Measurements from ENCODE around the gene GDPD5.

GDPD5 gene

DNA sequence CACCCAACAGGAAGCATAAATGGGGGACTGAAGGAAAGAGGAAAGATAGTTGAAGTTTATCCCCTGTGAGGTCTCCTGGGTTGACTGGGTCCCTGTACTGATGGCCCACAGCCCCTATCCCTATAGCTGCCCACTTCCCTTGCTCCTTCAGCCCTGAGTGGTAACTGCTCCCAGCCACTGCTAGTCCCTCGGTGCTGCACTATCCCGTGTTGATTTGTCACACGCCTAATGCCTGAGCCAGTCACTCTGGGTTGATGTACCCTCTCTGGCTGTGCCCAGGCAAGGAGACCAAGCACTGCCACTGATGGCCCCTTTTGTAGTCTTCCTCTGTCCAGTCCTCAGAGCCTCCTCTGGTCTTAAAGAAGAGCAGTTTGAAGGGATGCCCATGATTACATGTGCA lies 9.6 kb downstream of the GDPD5 start:
- DNase-seq (ENCODE audit: low read depth), result no peak

DNA sequence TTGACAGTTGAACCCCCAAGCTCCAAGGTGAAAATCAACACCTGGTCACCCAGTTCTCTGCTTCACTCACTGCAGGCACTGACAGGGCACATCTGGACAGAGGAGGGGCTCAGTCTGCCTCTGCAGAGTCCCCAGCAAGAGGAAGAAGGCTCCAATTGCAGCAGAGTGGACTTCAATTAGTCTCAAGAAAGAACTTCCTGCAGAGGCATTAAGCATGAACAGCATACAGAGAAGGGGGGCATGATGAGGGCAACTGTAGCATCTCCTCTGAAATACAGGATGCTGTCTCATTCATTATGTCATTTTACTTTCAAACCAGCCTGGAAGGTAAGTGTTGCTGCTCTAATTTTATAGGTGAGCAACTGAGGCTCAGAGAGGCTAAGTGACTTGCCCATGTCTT lies 11.1 kb downstream of the GDPD5 start:
- no peak for DNase-seq (ENCODE audit: low read depth)

DNA sequence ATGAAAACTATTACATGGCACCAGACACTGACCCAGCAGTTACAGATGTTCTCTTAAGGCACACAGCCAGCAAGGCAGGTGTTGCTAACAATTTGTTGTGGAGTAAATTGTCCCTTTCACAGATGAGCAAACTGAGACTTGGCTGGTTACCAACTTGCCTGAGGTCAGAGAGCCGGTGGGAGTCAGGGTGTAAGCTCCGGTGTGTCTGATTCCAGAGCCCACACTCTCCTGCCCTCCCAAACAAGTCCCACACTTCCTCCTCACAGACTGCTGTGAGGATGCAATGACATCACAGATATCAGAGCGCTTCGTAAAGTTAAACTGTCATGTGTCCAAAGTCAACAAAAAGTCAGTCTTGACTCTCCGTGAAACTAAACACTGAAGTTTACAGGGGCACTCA lies 12.5 kb downstream of the GDPD5 start:
- peak; percentile 83 for DNase-seq (ENCODE audit: low read depth)

DNA sequence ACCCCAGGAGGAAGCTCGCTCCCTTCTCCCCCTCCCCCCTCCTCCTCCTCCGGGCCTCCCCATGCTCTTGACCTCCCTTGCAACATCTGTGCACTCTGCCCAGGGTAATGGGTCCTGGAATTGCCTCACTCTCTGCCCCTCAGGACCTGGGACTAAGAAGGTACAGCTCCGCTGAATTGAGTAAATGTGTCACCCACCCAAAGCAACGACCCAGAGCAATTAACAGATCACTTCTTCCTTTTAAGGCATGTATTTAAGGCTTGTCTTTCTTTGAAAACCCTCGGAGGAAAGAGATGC lies 15.1 kb downstream of the GDPD5 start:
- no peak for DNase-seq (ENCODE audit: low read depth)

DNA sequence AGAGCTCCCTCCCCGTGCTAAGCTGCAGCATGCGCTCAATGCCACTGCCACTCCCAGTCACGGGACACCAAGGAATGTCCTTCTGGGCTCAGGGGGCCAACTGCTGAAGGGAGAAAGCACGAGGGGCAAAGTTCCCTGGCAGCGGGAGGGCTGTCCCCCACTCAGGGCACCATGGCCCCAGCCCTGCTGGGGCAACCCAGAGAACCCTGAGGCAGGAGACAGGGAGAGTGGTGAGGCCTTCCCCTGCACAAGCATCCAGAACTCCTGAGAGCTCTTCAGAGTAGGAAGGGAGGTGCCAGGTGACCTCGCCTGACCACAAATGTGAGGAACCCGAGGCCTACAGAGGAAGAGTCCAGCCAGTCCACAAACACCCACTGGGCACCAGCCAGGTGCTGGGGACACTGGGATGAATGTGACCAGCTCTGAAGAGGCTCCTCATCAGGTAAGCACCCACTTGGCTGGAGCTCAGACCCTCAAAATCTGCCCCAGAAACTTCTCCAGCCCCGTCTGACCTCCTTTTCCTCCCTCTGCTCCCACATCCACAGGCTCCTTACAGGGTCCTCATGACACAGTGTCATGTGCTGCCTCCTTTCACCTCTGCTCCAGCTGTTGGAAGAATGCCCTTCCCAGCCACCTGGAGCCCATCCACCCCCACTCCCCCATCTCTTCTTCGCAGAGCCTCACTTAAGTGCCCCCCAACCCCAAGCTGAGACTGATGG lies 15.6 kb downstream of the GDPD5 start:
- no peak for DNase-seq (ENCODE audit: low read depth)

DNA sequence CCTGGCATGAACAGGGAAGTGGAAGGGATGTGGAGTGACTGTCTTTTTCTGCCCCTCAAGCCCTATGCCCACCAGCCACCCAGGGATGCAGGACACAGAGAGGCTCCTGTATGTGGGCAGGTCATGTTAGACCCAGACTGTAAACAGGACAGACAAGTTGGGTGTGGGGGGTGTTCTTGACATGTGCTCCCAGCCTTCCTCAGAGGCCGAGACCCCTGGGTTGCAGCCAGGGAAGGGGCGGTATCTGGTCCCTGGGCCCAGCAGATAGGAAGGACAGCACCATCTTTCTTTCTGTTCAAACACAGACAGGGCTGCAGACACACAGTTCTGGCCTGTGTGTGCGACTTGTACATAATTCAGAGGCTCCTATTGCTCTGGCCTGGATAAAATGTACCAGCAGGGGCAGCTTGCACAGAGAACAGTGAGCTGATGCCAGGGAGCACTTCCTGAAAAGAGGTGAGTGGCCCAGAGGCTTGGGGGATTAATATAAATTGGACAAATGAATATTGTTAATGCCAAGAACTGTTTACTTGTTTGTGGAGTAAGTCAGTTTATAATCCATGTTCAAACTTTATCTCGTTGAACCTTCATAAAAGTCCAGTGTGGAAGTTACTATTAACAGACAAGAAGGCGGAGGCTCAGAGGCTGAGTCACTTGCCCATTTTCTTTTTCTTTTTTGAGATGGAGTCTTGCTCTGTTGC lies 16.6 kb downstream of the GDPD5 start:
- no peak for DNase-seq (ENCODE audit: low read depth)

DNA sequence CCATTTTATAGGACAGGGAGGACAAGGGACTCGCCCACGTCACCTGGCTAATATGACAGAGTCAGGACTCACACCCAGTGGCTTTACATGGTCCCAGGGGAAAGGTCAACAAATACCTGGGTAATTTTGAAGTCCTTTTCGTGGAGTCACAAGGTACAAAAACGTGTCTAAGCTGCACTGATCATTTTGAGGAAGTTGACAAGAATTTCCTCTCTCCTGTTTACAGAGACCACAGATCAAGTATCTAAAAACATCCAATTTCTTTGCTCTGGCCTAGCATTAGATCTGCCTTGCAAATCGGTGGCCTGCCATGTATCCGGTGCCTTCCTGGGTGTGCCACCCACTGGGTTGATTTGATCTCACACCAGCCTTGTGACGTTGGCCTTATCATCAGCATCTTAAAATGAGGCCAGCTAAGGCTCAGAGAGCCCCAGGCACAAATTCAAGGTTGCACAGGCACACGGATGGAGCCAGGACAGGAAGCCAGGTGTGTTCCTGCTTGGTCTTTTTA lies 17.6 kb downstream of the GDPD5 start:
- DNase-seq (ENCODE audit: low read depth), result no peak

DNA sequence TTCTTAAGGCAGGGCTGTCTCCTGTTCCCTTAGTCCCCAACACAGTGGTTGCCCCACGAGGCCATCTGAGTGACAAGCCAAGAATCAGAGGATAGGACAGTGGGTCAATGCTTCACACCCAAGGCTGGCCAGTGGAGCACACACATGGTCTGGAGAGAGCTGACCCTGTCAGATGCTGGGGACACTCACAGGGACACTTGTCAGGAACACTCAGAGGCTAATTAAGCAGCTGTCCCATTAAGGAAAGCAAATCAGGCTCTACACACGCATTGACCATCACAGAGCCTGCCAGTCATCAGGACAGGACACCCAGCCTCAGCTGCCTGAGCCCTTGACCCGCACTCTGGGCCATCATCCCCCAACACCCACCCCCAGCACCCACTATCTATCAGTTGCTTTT lies 18.2 kb downstream of the GDPD5 start:
- no peak for DNase-seq (ENCODE audit: low read depth)

DNA sequence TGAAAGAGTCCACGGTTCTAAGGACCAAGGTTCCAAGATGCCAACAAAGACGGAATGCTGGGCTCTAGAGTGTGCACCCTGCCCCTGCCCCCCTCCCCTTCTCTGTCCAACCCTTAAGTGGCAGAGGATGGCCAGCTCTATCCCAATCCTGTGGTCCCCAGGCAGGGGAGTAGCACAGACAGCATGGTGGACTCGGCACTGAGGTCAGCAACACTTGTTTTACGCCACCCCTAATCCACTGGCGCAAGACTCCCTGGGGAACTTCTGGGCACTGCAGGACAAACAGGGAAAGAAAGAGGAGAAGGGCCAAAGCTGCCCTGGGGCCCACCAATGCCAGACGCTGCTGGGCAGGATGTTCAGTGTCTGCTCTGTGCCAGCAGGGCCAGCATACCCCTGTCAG lies 18.9 kb downstream of the GDPD5 start:
- no peak for DNase-seq (ENCODE audit: low read depth)

DNA sequence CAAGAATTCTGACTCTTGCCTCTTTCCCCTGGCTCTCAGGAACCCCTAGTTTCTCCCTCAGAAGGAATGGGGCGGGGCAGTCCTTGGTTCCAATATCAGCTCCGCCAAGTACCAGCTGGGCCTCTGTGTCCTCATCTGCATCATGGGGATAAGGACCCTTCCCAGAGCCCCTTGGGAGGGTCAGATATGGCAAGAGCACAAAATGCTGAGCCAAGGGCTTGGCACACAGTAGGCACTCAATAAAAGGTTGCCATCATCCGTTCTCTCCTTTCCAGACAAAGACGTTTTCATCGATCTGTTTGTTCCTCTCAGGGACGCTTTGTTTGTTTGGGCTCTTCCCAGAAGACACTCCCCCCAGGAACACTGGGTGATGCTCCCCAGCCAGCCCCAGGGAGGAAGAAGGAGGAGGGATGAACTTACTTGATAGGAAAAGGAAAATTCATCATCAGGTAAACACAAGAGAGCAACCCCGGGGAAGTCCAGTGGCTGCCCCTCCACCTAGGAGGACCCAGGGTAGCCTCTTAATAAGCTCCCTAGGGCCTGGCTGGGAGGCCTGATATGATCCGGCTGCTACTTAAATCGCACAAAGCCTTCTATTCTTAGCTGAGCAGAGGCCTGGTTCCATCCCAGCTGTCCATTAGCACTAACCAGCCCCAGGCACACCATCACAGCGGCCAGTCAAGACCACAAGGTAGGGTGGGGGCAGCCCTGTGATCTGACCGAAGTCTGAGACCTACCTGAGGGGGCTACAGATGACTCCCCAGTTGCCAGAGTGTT lies 19.6 kb downstream of the GDPD5 start:
- DNase-seq (ENCODE audit: low read depth), result no peak

DNA sequence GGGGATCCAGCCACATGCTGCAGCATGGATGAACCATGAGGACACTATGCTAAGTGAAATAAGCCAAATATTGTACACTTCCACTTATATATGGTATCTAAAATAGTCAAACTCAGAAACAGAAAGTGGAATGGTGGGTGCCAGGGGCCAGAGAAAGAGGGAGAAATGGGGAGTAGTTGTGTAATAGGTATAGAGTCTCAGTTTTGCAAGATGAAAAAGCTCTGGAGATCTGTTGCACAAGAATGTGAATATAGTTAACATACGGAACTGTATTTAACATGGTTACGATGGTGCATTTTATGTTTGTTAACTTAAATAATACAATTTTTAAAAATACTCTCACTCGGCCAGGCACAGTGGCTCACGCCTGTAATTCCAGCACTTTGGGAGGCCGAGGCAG lies 21.2 kb downstream of the GDPD5 start:
- DNase-seq (ENCODE audit: low read depth), result no peak

DNA sequence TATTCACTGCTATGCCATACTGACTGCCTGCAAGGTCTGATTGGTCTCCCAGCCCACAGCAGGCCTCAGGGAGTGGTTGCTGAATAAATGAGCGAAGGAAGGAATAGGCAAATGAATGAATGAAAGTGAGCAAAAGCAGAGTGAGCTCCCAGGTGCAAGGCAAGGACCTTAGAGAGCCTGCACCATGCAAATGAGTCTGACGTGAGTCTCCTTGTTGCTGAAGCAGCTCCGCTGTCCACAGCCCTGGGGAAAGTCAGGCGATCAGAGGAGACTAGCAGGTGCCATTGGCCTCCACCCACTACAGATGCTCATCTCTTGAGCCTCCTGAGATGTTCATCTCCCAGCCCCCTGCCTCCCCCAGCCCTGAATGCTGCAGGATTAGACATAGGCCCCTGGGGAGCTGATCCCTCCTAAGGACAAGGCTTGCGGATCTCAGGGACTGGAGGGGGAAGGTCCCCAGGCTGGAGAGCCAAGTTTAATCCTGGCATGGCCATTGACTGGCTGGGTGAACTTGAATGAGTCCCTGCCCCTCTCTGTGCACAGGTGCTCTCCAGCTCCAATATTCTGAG lies 22.1 kb downstream of the GDPD5 start:
- no peak for DNase-seq (ENCODE audit: low read depth)

DNA sequence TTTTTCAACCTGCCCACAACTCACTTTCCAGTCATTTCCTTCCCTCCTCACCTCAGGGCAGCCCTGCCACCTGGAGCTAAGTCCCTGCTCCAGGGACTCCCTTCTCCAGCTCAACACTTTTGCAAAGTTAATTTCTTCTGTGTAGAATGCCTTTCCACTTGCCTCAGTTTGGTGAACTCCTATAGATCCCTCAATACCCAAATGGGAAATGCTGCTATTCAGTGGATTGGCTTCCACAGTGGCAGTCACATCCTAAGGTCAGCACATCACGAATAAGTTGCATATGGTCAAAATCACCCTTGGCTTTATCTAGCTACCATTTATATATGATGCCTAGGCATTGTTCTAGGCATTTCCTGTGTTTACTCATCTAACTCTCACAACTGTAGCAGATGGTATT lies 23.6 kb downstream of the GDPD5 start:
- DNase-seq (ENCODE audit: low read depth), result no peak

DNA sequence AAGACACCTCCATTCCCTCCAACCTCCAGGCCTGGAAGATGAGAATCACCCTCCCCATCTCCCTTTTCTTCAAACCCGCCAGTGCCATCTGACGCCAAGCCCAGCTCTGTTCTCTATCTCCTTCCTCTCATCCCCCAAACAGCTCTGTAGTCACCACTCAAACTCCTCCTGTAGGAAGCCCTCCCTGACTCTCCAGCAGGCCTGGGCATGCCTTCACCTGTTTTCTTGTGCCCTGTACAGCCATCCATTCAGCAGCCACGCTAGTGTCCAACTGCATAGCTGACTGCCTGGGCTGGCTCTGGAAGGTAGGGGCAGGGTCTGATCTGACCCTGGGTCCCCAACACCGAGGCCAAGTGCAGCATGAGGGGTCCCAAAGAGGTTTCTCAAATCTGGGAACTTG lies 25.0 kb downstream of the GDPD5 start:
- DNase-seq (ENCODE audit: low read depth), result no peak

DNA sequence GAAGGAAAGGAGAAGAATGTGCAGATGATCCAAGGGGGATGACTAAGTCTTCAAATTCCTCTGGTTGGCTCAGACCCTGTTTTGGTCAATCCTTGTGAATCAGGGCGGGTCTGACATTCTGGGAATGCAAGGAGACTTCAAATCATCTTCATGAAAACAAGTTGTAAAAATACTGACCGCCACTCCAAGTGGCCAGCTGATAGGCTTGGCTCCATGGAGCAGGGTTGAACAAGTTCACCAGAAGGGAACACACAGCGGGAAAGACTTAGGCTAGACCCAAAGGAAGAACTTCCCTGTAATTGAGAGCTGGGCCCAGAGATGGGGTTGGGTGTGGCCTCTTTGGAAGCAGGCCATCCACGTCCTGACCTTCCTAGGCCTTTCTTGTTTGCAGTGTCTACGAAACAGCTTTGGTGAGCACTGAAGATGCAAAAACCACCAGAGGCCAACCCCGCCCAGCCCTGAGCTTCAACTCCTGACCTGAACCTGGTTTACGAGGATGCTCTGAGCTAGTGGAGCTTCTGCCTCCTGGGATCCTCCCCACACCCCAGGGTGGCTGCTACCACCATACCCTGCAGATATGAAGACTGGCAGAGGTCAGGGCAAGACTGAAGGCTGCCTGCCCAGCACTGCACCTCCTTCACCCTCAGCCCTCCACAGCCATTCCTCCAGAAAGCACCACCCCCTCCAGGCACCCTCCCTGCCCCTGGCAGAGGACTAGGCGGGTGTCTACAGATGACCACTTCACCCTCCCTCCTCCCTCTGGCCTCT lies 26.1 kb downstream of the GDPD5 start:
- DNase-seq (ENCODE audit: low read depth), result peak; percentile 94

DNA sequence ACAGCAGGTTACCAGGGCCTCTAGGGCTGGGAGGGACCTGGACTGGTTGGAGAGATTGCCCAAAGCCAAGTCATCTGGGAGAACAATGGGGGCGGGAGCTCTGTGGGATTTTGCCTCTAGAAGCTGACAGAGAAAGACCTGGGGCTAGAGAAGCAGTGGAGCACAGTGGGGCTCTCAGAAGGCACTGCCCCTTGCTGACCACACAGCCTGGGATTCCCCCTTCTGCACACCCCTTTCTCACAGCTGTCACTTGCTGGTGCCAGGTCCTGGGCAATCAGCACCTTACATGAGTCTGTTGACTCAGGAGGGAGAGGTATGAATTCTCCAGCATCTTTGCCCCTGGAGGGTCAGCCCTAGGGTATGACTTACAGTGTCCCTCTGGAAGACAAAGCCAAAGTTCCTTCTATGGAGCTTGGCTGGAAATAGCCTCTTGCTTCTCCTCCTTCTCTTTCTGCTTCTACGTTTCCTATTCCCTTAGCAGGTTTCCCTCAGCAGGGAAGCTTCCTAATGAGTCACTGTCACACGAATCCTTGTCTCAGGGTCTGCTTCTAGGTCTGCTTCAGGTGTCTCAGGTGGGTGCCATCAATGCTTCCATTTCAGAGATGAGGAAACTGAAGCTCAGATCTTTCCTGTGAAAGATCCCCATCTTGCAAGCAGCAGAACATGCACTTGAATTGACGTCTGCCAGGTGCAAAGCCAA lies 27.0 kb downstream of the GDPD5 start:
- peak; percentile 8 for DNase-seq (ENCODE audit: low read depth)

DNA sequence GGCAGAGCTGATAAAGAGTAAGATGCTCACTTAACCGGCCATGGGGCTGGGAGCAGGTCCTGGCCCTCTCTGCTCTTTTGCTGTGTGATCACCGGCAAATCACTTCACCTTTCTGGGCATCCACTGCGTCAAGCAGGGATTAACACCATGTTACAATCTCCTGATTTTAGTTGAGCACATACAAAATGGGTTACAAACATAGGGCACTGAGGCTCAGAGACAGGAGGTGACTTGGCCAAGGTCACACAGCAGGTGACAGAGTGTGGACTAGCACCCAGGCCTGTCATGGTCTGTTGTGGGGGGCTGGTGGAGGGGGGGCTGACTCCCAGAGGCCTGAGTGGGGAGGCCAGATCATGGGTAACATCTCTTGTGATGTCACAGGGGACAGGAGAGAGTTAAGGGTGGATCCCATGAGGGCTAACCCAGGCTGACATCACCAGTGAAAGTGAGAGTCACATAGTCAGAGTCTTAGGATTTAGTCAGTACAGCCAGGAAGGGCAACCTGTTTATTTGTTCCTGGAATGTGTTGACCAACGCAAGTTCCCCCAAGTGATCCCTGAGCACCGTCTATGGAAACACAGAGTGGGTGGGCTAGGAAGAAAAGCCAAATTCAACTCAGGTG lies 27.8 kb downstream of the GDPD5 start:
- DNase-seq (ENCODE audit: low read depth), result no peak

DNA sequence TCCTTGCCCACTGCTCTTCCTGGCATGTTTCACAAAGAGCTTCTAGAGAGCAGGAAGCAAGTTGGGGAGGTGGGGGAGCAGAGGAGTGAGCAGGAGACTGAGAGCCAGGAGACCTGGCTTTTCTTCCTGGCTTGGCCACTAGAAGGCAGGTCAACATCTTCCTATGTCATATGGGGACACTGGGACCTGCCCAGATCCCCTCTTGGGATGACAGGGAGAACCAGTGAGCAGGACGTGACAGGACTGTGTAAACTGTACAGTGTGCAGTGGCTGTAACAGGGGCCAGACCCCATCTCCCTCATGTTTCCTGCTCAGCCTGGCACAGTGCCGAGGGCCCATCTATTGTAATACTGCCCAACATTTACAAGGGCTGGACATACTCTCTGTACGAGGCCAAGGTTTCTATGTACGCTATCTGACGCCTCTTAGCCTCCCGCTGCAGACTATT lies 29.4 kb downstream of the GDPD5 start:
- DNase-seq (ENCODE audit: low read depth), result no peak

DNA sequence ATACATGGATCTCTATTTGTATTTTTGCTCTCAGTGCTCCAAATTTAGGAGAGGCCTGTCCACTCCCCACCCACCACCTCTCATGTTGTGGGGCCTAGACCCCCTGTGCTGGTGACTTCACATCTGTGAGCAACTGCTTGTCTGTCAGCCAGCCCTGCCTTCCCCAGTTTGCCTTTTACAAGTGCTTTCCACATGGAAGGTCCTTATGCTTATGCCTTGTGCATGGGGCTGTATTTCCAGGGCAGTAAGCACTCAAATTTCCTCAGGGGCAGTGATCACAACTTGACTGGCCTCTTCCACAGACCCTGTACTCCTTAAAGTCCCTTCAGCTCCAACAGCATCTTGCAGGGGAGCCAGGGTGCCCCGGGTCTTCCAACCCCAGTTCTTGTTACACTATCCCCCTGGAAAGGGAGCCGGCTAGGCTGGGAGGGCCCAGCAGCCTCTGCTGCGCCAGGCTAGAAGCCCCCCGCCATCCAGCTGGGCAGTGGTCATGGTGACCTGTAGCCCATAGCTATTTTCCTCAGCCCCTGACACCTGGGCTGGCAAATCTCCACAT lies 29.9 kb downstream of the GDPD5 start:
- DNase-seq (ENCODE audit: low read depth), result no peak

DNA sequence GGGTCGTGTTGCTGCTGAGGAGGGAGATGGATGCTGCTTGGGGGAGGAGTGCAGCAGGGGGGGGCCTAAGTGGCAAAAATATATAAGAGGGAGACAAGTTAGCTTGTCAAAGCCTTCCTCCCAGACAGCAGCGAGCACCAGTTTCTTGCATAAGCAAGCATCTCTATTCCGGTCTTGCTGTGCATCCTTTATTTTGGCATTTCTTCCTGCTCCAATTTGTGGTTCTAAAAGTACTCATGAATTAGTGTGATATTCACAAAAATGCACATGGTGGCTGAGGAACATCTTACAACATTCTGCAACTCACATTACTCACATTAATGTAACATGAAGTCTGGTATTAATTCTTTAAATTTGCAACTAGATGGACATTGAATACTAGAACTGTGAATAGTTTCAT lies 32.1 kb downstream of the GDPD5 start:
- no peak for DNase-seq (ENCODE audit: low read depth)

All from iris pigment epithelial cell (primary cell).